GM12878 (cell line): ENCODE results near the gene ZSWIM6. TPM values are rescaled to one million over a fixed set of nuclear protein-coding genes. Genes with fewer than 3 reads are reported as not detected.
A peak's percentile ranks its signal among the peaks of the same experiment; 100 is the strongest.

ENCODE experiments used
- ATAC-seq: fragments of 200-7000 bp; cut with Tn5 transposase; 3 replicates; pipeline ENCODE4 v1.9.1; 2020; ENCODE audit warnings: mild to moderate bottlenecking, moderate library complexity
- BruUV-seq: library from RNA; stranded (reverse); fragments of 400-500 nt; replicated peaks from 2 replicates; lab custom pipeline; 2021; lab: Mats Ljungman, UMichigan
- CTCF ChIA-PET: fragments of 300-600 bp; sonication (Branson Sonifier 250); formaldehyde crosslinking; extraction: SDS; loops from one replicate; lab custom pipeline; 2021; ENCODE audit warnings: inconsistent platforms; lab: Yijun Ruan, JAX
- POLR2A ChIA-PET: fragments of 350-600 bp; formaldehyde crosslinking; extraction: SDS; loops from one replicate; lab custom pipeline; 2021; ENCODE audit warnings: inconsistent platforms; lab: Charles Lee
- RAD21 ChIA-PET: fragments of 300-600 bp; sonication (Branson Sonifier 250); formaldehyde crosslinking; loops from one replicate; lab custom pipeline; 2023; ENCODE audit warnings: antibody characterized with exemption; ENCODE audit not compliant: unreplicated experiment; lab: Charles Lee
- SMC1A ChIA-PET: fragments of 300-600 bp; sonication (Branson Sonifier 250); formaldehyde crosslinking; loops from one replicate; lab custom pipeline; 2023; ENCODE audit not compliant: unreplicated experiment, uncharacterized antibody; lab: Charles Lee
- DNase-seq: peaks from one replicate; pipeline ENCODE4 v3.0.0-alpha.2; 2011; ENCODE audit warnings: low read depth, low spot score
- FAIRE-seq: peaks from 3 replicates; lab custom pipeline; 2011; peaks lifted over from hg19 to GRCh38; lab: Jason Lieb, UNC
- H2AFZ ChIP-seq: 2 replicates; pipeline ENCODE4 v1.6.0; 2011; ENCODE audit warnings: low read depth, low read length, control low read depth; ENCODE audit not compliant: control insufficient read depth
- H3K27ac ChIP-seq: 2 replicates; pipeline ENCODE4 v1.5.1; 2011; ENCODE audit warnings: control low read depth; ENCODE audit not compliant: control insufficient read depth, insufficient read depth
- H3K27me3 ChIP-seq, 2 experiments: replicated peaks in 1 of 2; 2 replicates each; pipeline versions ENCODE4 v1.6.0 to v1.6.1; 2011; ENCODE audit warnings: low read length in 1 of 2; ENCODE audit not compliant: control insufficient read depth in 2 of 2, insufficient read depth in 2 of 2
- H3K36me3 ChIP-seq, 2 experiments: 2 replicates each; pipeline ENCODE4 v1.5.1; 2011; ENCODE audit warnings: low read length in 1 of 2; ENCODE audit not compliant: control insufficient read depth in 2 of 2, insufficient read depth in 2 of 2
- H3K4me1 ChIP-seq: 2 replicates; pipeline ENCODE4 v1.6.1; 2011; ENCODE audit warnings: mild to moderate bottlenecking, low read length, moderate library complexity, mixed read lengths; ENCODE audit not compliant: control insufficient read depth, insufficient read depth
- H3K4me2 ChIP-seq: 2 replicates; pipeline ENCODE4 v1.6.0; 2011; ENCODE audit warnings: control low read depth; ENCODE audit not compliant: control insufficient read depth, insufficient read depth
- H3K4me3 ChIP-seq: fragments of 200-600 bp; sonication (generic); 2 replicates; pipeline ENCODE4 v1.5.1; 2016
- H3K79me2 ChIP-seq: 2 replicates; pipeline ENCODE4 v1.6.0; 2011; ENCODE audit warnings: low read length; ENCODE audit not compliant: control insufficient read depth, insufficient read depth
- H3K9ac ChIP-seq: 2 replicates; pipeline ENCODE4 v1.8.0; 2011; ENCODE audit warnings: low read length, control low read depth, mixed read lengths; ENCODE audit not compliant: control insufficient read depth, insufficient read depth
- H3K9me3 ChIP-seq: replicated peaks from 3 replicates; pipeline ENCODE4 v1.5.1; 2011; ENCODE audit warnings: mild to moderate bottlenecking, low read length; ENCODE audit not compliant: control insufficient read depth, insufficient read depth
- H4K20me1 ChIP-seq: 2 replicates; pipeline ENCODE4 v1.6.0; 2011; ENCODE audit not compliant: control insufficient read depth, insufficient read depth
- ATF3 ChIP-seq: IDR thresholded peaks from 2 replicates; pipeline ENCODE4 v1.6.1; 2011; ENCODE audit warnings: low read depth, mild to moderate bottlenecking, low read length, moderate library complexity, borderline replicate concordance; ENCODE audit errors: extremely low read depth
- CREB1 ChIP-seq: IDR thresholded peaks from 2 replicates; pipeline ENCODE4 v1.6.1; 2012; ENCODE audit warnings: low read depth, mild to moderate bottlenecking, inconsistent platforms
- FOS ChIP-seq: IDR thresholded peaks from 3 replicates; pipeline ENCODE4 v1.6.1; 2011; ENCODE audit warnings: borderline replicate concordance; ENCODE audit not compliant: insufficient read length; ENCODE audit errors: extremely low read depth
- IKZF2 ChIP-seq, 2 experiments: fragments of 450-650 bp; IDR thresholded peaks; 2 replicates each; pipeline ENCODE4 v1.6.1; 2017; ENCODE audit warnings: mild to moderate bottlenecking in 2 of 2, moderate library complexity in 2 of 2
- LARP7 ChIP-seq: fragments of 450-650 bp; IDR thresholded peaks from 2 replicates; pipeline ENCODE4 v1.6.1; 2017; ENCODE audit warnings: mild to moderate bottlenecking
- MYC ChIP-seq: IDR thresholded peaks from 2 replicates; pipeline ENCODE4 v1.6.1; 2011; ENCODE audit warnings: mild to moderate bottlenecking, low read length, moderate library complexity, inconsistent platforms; ENCODE audit not compliant: insufficient read depth, insufficient replicate concordance, insufficient read length, severe bottlenecking
- PBX3 ChIP-seq: IDR thresholded peaks from 2 replicates; pipeline ENCODE4 v1.6.1; 2011; ENCODE audit warnings: mild to moderate bottlenecking, low read depth, low read length, moderate library complexity; ENCODE audit not compliant: insufficient replicate concordance
- RB1 ChIP-seq: fragments of 450-650 bp; formaldehyde crosslinking; IDR thresholded peaks from 2 replicates; pipeline ENCODE4 v1.6.1; 2017; ENCODE audit warnings: mild to moderate bottlenecking, borderline replicate concordance
- SIX5 ChIP-seq: IDR thresholded peaks from 2 replicates; pipeline ENCODE4 v1.6.1; 2011; ENCODE audit warnings: mild to moderate bottlenecking, low read depth, low read length, moderate library complexity; ENCODE audit not compliant: severe bottlenecking
- SMAD1 ChIP-seq: fragments of 450-650 bp; IDR thresholded peaks from 2 replicates; pipeline ENCODE4 v1.6.1; 2018; ENCODE audit warnings: mild to moderate bottlenecking, low read depth; ENCODE audit not compliant: partially characterized antibody
- TAF1 ChIP-seq: IDR thresholded peaks from 2 replicates; pipeline ENCODE4 v1.6.1; 2011; ENCODE audit warnings: mild to moderate bottlenecking, low read depth, low read length, borderline replicate concordance
- WGBS: methylation state at CpG from one replicate; pipeline ENCODE4 v1.1.6; 2016; ENCODE audit warnings: low lambda C conversion rate; ENCODE audit not compliant: insufficient replicate concordance, insufficient coverage; ENCODE audit errors: missing lambda C conversion rate; 5-methylcytosine and 5-hydroxymethylcytosine counted together
- in situ Hi-C: fragments of 300-500 bp; cut with MboI; formaldehyde crosslinking; loops from 9 replicates; pipeline ENCODE4 v1.14.3; 2018; ENCODE audit warnings: mixed read lengths
- intact Hi-C: fragments of 100-400 bp; cut with micrococcal nuclease; formaldehyde crosslinking; loops from one replicate; pipeline ENCODE4 v1.14.2; 2022; ENCODE audit not compliant: unreplicated experiment
- polyA plus RNA-seq, 11 experiments: library from polyadenylated mRNA; depleted of rRNA in 4 of 11; unstranded in 6 of 11; stranded (reverse) in 5 of 11; fragments of >200 nt; fragmentation: Nextera tagmentation in 4 of 11; fragmentation: Illumina TruSeq in 1 of 11; extraction: Ambion mirVana in 4 of 11; extraction: Trizol in 1 of 11; gene quantifications; 1 replicate in 1 of 11; 2 replicates in 10 of 11; pipeline versions ENCODE4 v1.2.1 to v1.2.3, GENCODE V29; 2011 to 2016; ENCODE audit warnings: inconsistent platforms in 2 of 11, missing spikeins in 2 of 11, low read depth in 1 of 11
- total RNA-seq, 4 experiments: library from RNA; depleted of rRNA in 3 of 4; stranded (reverse); fragments of >200 nt in 3 of 4; fragmentation: Illumina TruSeq in 1 of 4; extraction: Trizol in 1 of 4; gene quantifications; 2 replicates each; pipeline versions ENCODE4 v1.2.1 to v1.2.3, GENCODE V29; 2013 to 2021
- TF ChIP-seq, protein P1 (sequence below): fragments of 450-650 bp; IDR thresholded peaks from 2 replicates; pipeline ENCODE4 v1.6.1; 2017; ENCODE audit warnings: low read depth, mild to moderate bottlenecking, moderate library complexity
- TF ChIP-seq, protein P2 (sequence below): fragments of 450-650 bp; IDR thresholded peaks from 2 replicates; pipeline ENCODE4 v1.6.1; 2014; ENCODE audit warnings: mild to moderate bottlenecking
- TF ChIP-seq, protein P3 (sequence below): fragments of 450-650 bp; formaldehyde crosslinking; IDR thresholded peaks from 2 replicates; pipeline ENCODE4 v1.4.0; 2020; ENCODE audit warnings: mild to moderate bottlenecking, moderate library complexity

ZSWIM6 gene
- total and polyA plus RNA-seq, 10 of the 15 experiments (the other 5 are each of a cell fraction or from before 2014, with no cell fraction given) = 0.53 to 6.2 (median 3.4) TPM

DNA sequence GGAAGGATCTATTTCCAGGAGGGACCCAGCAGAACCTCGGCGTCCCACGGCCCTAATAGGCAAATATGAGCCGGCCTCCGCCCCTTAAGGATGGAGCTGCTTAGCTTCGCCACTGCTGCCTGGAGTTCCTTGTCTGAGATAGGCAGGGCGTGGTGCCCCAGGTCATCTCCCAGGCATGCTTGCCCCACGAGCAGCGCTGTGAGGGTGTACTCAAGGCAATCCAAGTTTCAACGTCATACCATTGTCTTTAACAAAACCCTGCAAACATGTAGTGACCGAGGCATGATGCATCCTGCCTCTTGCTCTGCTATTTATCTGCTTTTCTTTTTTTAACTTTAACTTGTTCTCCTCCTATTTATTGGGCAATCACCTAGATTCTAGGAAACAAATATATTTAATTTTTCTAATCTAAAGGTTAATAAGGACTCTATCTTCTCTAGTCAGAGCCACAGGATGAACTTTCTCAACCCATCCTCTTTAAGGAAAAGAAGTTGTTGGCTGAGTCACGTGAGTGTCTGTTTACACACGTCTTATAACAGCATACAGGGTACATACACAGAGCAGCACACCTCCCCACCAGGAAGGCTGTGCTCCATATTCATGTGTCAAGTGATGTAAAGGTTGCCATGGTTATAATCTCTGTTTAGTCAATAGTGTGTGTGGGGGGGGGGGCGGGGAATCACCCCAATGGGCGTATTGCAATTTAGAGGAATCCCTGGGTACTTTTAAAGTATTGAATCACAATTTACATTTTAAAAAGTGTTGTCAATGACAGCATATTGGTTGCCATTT lies 27.3 kb upstream of the ZSWIM6 start:
- WGBS = 61% methylated on average over 15 of the region's 15 CpGs
- Histone ChIP-seq H2AFZ (no peak overlapping the region), H3K27me3 (no peaks in the 10 kb centered on the region), H3K9ac (no peak overlapping the region), H3K4me1 (peaks cover 15% of the 10 kb centered on the region), H3K4me3 (no peak overlapping the region), H3K27ac (no peak overlapping the region), H3K36me3 (no peaks in the 10 kb centered on the region), H3K4me2 (no peak overlapping the region), H3K79me2 (no peaks in the 10 kb centered on the region), H3K9me3 (no peaks in the 10 kb centered on the region), H4K20me1 (no peaks in the 10 kb centered on the region)
- FAIRE-seq (no peak), ATAC-seq (peak; percentile 37; the same call in 2 of the 3 replicates), DNase-seq (no peak)
- ChIA-PET RAD21 (interaction anchor here (1.6 kb wide), 1 partner anchor 24 kb away, joined by 4 read pairs; no protein-coding TSS in a partner anchor), POLR2A (interaction anchor here (1.0 to 1.1 kb wide), 2 partner anchors 9 to 136 kb away, joined by 3 to 7 read pairs; no protein-coding TSS in a partner anchor), SMC1A (interaction anchor here (0.7 to 2.4 kb wide), 9 partner anchors 8 to 166 kb away, joined by 3 to 11 read pairs (median 6); no protein-coding TSS in a partner anchor), CTCF (interaction anchor here (0.8 to 1.4 kb wide), 4 partner anchors 14 to 123 kb away, joined by 3 read pairs; no protein-coding TSS in a partner anchor)
- no TSS peak for BruUV-seq
- intact Hi-C loops (no loop called here), in situ Hi-C loops (no loop called here)
- no peak for TF ChIP-seq FOS
- TF ChIP-seq, protein P1, sequence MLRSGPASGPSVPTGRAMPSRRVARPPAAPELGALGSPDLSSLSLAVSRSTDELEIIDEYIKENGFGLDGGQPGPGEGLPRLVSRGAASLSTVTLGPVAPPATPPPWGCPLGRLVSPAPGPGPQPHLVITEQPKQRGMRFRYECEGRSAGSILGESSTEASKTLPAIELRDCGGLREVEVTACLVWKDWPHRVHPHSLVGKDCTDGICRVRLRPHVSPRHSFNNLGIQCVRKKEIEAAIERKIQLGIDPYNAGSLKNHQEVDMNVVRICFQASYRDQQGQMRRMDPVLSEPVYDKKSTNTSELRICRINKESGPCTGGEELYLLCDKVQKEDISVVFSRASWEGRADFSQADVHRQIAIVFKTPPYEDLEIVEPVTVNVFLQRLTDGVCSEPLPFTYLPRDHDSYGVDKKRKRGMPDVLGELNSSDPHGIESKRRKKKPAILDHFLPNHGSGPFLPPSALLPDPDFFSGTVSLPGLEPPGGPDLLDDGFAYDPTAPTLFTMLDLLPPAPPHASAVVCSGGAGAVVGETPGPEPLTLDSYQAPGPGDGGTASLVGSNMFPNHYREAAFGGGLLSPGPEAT = no peak
- TF ChIP-seq, protein P2, sequence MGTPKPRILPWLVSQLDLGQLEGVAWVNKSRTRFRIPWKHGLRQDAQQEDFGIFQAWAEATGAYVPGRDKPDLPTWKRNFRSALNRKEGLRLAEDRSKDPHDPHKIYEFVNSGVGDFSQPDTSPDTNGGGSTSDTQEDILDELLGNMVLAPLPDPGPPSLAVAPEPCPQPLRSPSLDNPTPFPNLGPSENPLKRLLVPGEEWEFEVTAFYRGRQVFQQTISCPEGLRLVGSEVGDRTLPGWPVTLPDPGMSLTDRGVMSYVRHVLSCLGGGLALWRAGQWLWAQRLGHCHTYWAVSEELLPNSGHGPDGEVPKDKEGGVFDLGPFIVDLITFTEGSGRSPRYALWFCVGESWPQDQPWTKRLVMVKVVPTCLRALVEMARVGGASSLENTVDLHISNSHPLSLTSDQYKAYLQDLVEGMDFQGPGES = no peak
- TF ChIP-seq PBX3 = no peak
- no peak for TF ChIP-seq LARP7
- no peak for TF ChIP-seq TAF1
- no peak for TF ChIP-seq SMAD1
- TF ChIP-seq ATF3 = no peak
- TF ChIP-seq MYC = no peak
- TF ChIP-seq IKZF2 (IDR thresholded peaks at IDR 0.05) = no peak
- no peak for TF ChIP-seq SIX5
- TF ChIP-seq CREB1 = no peak
- no peak for TF ChIP-seq RB1
- TF ChIP-seq, protein P3, sequence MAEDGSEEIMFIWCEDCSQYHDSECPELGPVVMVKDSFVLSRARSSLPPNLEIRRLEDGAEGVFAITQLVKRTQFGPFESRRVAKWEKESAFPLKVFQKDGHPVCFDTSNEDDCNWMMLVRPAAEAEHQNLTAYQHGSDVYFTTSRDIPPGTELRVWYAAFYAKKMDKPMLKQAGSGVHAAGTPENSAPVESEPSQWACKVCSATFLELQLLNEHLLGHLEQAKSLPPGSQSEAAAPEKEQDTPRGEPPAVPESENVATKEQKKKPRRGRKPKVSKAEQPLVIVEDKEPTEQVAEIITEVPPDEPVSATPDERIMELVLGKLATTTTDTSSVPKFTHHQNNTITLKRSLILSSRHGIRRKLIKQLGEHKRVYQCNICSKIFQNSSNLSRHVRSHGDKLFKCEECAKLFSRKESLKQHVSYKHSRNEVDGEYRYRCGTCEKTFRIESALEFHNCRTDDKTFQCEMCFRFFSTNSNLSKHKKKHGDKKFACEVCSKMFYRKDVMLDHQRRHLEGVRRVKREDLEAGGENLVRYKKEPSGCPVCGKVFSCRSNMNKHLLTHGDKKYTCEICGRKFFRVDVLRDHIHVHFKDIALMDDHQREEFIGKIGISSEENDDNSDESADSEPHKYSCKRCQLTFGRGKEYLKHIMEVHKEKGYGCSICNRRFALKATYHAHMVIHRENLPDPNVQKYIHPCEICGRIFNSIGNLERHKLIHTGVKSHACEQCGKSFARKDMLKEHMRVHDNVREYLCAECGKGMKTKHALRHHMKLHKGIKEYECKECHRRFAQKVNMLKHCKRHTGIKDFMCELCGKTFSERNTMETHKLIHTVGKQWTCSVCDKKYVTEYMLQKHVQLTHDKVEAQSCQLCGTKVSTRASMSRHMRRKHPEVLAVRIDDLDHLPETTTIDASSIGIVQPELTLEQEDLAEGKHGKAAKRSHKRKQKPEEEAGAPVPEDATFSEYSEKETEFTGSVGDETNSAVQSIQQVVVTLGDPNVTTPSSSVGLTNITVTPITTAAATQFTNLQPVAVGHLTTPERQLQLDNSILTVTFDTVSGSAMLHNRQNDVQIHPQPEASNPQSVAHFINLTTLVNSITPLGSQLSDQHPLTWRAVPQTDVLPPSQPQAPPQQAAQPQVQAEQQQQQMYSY (CRISPR knock-in tag) = no peak
